A673 (cell line): Measurements from ENCODE around the gene ENTPD2. TPM values are rescaled to one million over a fixed set of nuclear protein-coding genes. Genes with fewer than 3 reads are reported as not detected.

Source experiments
- BruUV-seq: library from RNA; stranded (reverse); fragments of 400-500 nt; replicated peaks from 2 replicates; lab custom pipeline; 2021; lab: Mats Ljungman, UMichigan
- CTCF ChIA-PET: fragments of 300-600 bp; sonication (Branson Sonifier 250); formaldehyde crosslinking; loops from one replicate; lab custom pipeline; 2022; ENCODE audit warnings: antibody characterized with exemption; lab: Charles Lee
- POLR2A ChIA-PET: fragments of 300-600 bp; sonication (Branson Sonifier 250); formaldehyde crosslinking; loops from one replicate; lab custom pipeline; 2022; ENCODE audit warnings: antibody characterized with exemption; ENCODE audit not compliant: low non-redundant PET; lab: Charles Lee
- DNase-seq: peaks from one replicate; pipeline ENCODE4 v3.0.0-alpha.2; 2015; ENCODE audit warnings: low spot score
- H3K27ac ChIP-seq: fragments of 200-600 bp; sonication (generic); 2 replicates; pipeline ENCODE4 v1.5.1; 2016; ENCODE audit warnings: mixed run types, low read depth, mild to moderate bottlenecking, mixed read lengths, antibody characterized with exemption, low read length; ENCODE audit not compliant: poor library complexity, severe bottlenecking
- H3K27me3 ChIP-seq: fragments of 200-600 bp; sonication (generic); replicated peaks from 2 replicates; pipeline ENCODE4 v1.6.1; 2017; ENCODE audit warnings: mixed run types, low read depth, mild to moderate bottlenecking, mixed read lengths, antibody characterized with exemption, low read length; ENCODE audit not compliant: insufficient read depth, poor library complexity
- H3K36me3 ChIP-seq: fragments of 200-600 bp; sonication (generic); 2 replicates; pipeline ENCODE4 v1.6.1; 2016; ENCODE audit warnings: mixed run types, mild to moderate bottlenecking, mixed read lengths, antibody characterized with exemption, low read length; ENCODE audit not compliant: insufficient read depth, poor library complexity, severe bottlenecking
- H3K4me1 ChIP-seq: fragments of 200-600 bp; sonication (generic); 2 replicates; pipeline ENCODE4 v1.6.1; 2017; ENCODE audit warnings: mixed run types, mild to moderate bottlenecking, mixed read lengths, antibody characterized with exemption, low read length; ENCODE audit not compliant: insufficient read depth, poor library complexity, severe bottlenecking
- H3K4me3 ChIP-seq: fragments of 200-600 bp; sonication (generic); 2 replicates; pipeline ENCODE4 v1.5.1; 2016; ENCODE audit warnings: low read depth, mixed run types, mild to moderate bottlenecking, mixed read lengths, low read length; ENCODE audit not compliant: poor library complexity, severe bottlenecking
- H3K9me3 ChIP-seq: fragments of 200-600 bp; sonication (generic); 2 replicates; pipeline ENCODE4 v1.6.1; 2016; ENCODE audit warnings: mixed run types, low read depth, mild to moderate bottlenecking, mixed read lengths, antibody characterized with exemption, low read length; ENCODE audit not compliant: poor library complexity, severe bottlenecking
- CTCF ChIP-seq: fragments of 300-800, 200-600 bp; sonication (generic); conservative IDR thresholded peaks from 2 replicates; pipeline ENCODE4 v1.5.1; 2017; ENCODE audit warnings: low read depth, mild to moderate bottlenecking, antibody characterized with exemption, low read length, moderate library complexity, mixed read lengths
- EZH2 ChIP-seq: fragments of 200-600 bp; sonication (generic); IDR thresholded peaks from 2 replicates; pipeline ENCODE4 v1.6.1; 2017; ENCODE audit warnings: borderline replicate concordance, low read depth, mild to moderate bottlenecking, mixed read lengths, antibody characterized with exemption, low read length; ENCODE audit not compliant: poor library complexity, severe bottlenecking
- intact Hi-C: fragments of 100-400 bp; cut with micrococcal nuclease; formaldehyde crosslinking; loops from one replicate; pipeline ENCODE4 v1.10.0; 2022; ENCODE audit not compliant: unreplicated experiment
- total RNA-seq: library from RNA; stranded (reverse); gene quantifications from 2 replicates; pipeline ENCODE4 v1.2.3, GENCODE V29; 2021

The ENTPD2 gene
- total RNA-seq, 1 experiment from 2014 or later = not detected

GRCh38 chr9:137050570-137050969 lies 3.3 kb downstream of the ENTPD2 start:
- no TSS peak for BruUV-seq
- Histone ChIP-seq H3K36me3 (no peaks in the 10 kb centered on the region), H3K9me3 (no peaks in the 10 kb centered on the region), H3K4me1 (peaks cover 4% of the 10 kb centered on the region), H3K27me3 (peaks cover 11% of the 10 kb centered on the region), H3K27ac (no peak overlapping the region), H3K4me3 (no peak overlapping the region)
- intact Hi-C loops = no loop called here
- ChIA-PET POLR2A (no interaction called here), CTCF (interaction anchor here (0.7 kb wide), 1 partner anchor 26 kb away, joined by 3 read pairs; no protein-coding TSS in a partner anchor)
- DNase-seq = no peak
- no peak for TF ChIP-seq EZH2
- TF ChIP-seq CTCF = no peak

- Histone ChIP-seq H3K27ac (no peak overlapping the region), H3K9me3 (no peaks in the 10 kb centered on the region), H3K4me3 (no peak overlapping the region), H3K4me1 (peaks cover 6% of the 10 kb centered on the region), H3K36me3 (no peaks in the 10 kb centered on the region), H3K27me3 (peaks cover 11% of the 10 kb centered on the region)
- intact Hi-C loops = loop anchor here (5.0 kb wide), 2 partner anchors 68 to 188 kb away; no protein-coding TSS in a partner anchor
- BruUV-seq = no TSS peak
- no peak for TF ChIP-seq EZH2
- TF ChIP-seq CTCF = peak; percentile 76
- POLR2A ChIA-PET = no interaction called here
- CTCF ChIA-PET = interaction anchor here (0.5 to 2.2 kb wide), 7 partner anchors 14 to 356 kb away, joined by 3 to 11 read pairs (median 3); no protein-coding TSS in a partner anchor
- peak; percentile 78 for DNase-seq
Measured at GRCh38 chr9:137049544-137050449, 4.1 kb downstream of the ENTPD2 start.

GRCh38 chr9:137048655-137049543 lies 5.0 kb downstream of the ENTPD2 start:
- Histone ChIP-seq H3K27ac (no peak overlapping the region), H3K36me3 (no peaks in the 10 kb centered on the region), H3K4me3 (no peak overlapping the region), H3K4me1 (peaks cover 14% of the 10 kb centered on the region), H3K9me3 (no peaks in the 10 kb centered on the region), H3K27me3 (peaks cover 11% of the 10 kb centered on the region)
- ChIA-PET CTCF (interaction anchor here (0.5 to 2.2 kb wide), 9 partner anchors 13 to 283 kb away, joined by 3 to 11 read pairs (median 3); no protein-coding TSS in a partner anchor), POLR2A (no interaction called here)
- no TSS peak for BruUV-seq
- DNase-seq = peak; percentile 49
- no peak for TF ChIP-seq CTCF
- no peak for TF ChIP-seq EZH2
- intact Hi-C loops = loop anchor here (5.0 kb wide), 2 partner anchors 68 to 188 kb away; no protein-coding TSS in a partner anchor
